ENCODE results near the gene RAB31. TPM values are rescaled to one million over a fixed set of nuclear protein-coding genes. Genes with fewer than 3 reads are reported as not detected.

RAB31 gene
- total and polyA plus RNA-seq, 4 experiments from 2014 or later: 0.07 to 1.8 (median 1.4) TPM

DNA sequence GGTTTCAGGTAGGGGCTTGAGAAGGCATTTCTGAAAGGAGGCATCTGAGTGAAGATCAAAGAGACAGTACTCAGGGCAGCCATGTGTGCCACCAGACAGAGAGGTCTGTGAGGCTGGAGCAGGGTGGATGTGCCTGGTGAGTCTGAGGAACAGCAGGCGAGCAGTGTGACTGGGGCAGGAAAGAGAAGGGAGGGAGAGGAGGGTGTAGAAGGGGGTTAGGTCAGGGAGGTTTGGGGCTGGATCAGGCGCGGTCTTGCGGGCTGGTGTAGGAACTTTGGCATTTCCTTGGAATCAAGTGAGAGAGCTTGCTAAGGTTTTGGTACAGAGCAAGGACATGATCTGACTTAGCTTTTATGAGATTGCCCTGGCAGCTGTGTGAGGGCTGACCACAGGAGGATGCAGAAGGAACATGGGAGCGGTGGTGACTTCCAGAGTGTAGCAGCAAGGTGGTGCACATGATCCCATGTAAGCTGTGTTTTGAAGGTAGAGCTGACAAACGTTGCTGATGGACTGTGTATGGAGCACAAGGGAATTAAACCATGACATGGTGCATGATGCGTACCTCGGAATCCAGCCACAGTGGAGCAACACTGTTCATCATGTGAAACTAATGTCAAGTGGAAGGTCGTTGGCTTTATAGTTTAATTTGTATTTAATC lies 13.9 kb downstream of the RAB31 start:
- no peak for DNase-seq
- no peaks in the 10 kb centered on the region for H3K36me3 ChIP-seq (ENCODE audit: insufficient read depth, low read length)
- no peak overlapping the region for H3K27ac ChIP-seq (ENCODE audit: low read depth, low read length)
- H3K4me3 ChIP-seq (ENCODE audit: low read length in 2 of 2): no peak overlapping the region
- no peaks in the 10 kb centered on the region for H3K27me3 ChIP-seq (ENCODE audit: insufficient read depth, low read length)
- no peak overlapping the region for H3K27ac Mint-ChIP-seq
- H3K36me3 Mint-ChIP-seq: no peaks in the 10 kb centered on the region
- intact Hi-C loops (cut with micrococcal nuclease): loop anchor here (1.0 kb wide), 1 partner anchor 110 kb away; no protein-coding TSS in a partner anchor
- CTCF ChIA-PET (ENCODE audit: partially characterized antibody): no interaction called here
- POLR2A ChIA-PET (ENCODE audit: partially characterized antibody): no interaction called here
- H3K9me3 Mint-ChIP-seq: peaks cover 0 to 4% (median 0%) of the 10 kb centered on the region in 8 donors
- no peak overlapping the region for H3K4me3 Mint-ChIP-seq
- peaks cover 12 to 20% of the 10 kb centered on the region in 2 donors for H3K27me3 Mint-ChIP-seq
- no peaks in the 10 kb centered on the region for H3K9me3 ChIP-seq (ENCODE audit: control insufficient read depth in 1 of 2, low read length in 2 of 2)
- H3K4me1 Mint-ChIP-seq: no peaks in the 10 kb centered on the region
- no peaks in the 10 kb centered on the region for H3K4me1 ChIP-seq (ENCODE audit: insufficient read depth, low read length)

DNA sequence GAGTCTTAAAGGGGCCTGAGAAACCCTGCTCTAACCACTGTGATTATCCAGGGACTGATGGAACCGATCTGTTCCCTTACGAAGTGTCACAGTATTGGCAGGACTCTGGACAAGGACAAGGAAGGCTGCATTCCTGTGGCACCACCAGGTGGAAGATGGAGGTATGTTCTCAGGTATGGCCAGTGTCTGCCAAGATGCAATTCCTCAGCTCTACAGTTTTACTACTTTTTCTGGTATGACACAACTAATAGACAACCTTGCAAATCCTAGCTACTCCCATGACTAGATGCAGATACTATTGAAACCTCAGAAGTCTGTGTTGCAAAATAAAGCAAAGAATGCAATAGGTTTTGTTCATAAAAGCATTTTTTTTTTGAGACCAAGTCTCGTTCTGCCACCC lies 14.6 kb downstream of the RAB31 start:
- Mint-ChIP-seq H3K36me3 (no peaks in the 10 kb centered on the region), H3K27me3 (peaks cover 7 to 16% of the 10 kb centered on the region in 2 donors), H3K4me3 (no peak overlapping the region), H3K4me1 (no peaks in the 10 kb centered on the region), H3K9me3 (peaks cover 0 to 4% (median 0%) of the 10 kb centered on the region in 8 donors), H3K27ac (no peak overlapping the region)
- no peaks in the 10 kb centered on the region for H3K36me3 ChIP-seq (ENCODE audit: insufficient read depth, low read length)
- intact Hi-C loops (cut with micrococcal nuclease): loop anchor here (1.0 kb wide), 1 partner anchor 110 kb away; no protein-coding TSS in a partner anchor
- no peaks in the 10 kb centered on the region for H3K4me1 ChIP-seq (ENCODE audit: insufficient read depth, low read length)
- H3K27ac ChIP-seq (ENCODE audit: low read depth, low read length): no peak overlapping the region
- ChIA-PET POLR2A (ENCODE audit: partially characterized antibody) (no interaction called here), CTCF (ENCODE audit: partially characterized antibody) (no interaction called here)
- no peaks in the 10 kb centered on the region for H3K27me3 ChIP-seq (ENCODE audit: insufficient read depth, low read length)
- no peak overlapping the region for H3K4me3 ChIP-seq (ENCODE audit: low read length in 2 of 2)
- no peaks in the 10 kb centered on the region for H3K9me3 ChIP-seq (ENCODE audit: control insufficient read depth in 1 of 2, low read length in 2 of 2)
- no peak for DNase-seq

DNA sequence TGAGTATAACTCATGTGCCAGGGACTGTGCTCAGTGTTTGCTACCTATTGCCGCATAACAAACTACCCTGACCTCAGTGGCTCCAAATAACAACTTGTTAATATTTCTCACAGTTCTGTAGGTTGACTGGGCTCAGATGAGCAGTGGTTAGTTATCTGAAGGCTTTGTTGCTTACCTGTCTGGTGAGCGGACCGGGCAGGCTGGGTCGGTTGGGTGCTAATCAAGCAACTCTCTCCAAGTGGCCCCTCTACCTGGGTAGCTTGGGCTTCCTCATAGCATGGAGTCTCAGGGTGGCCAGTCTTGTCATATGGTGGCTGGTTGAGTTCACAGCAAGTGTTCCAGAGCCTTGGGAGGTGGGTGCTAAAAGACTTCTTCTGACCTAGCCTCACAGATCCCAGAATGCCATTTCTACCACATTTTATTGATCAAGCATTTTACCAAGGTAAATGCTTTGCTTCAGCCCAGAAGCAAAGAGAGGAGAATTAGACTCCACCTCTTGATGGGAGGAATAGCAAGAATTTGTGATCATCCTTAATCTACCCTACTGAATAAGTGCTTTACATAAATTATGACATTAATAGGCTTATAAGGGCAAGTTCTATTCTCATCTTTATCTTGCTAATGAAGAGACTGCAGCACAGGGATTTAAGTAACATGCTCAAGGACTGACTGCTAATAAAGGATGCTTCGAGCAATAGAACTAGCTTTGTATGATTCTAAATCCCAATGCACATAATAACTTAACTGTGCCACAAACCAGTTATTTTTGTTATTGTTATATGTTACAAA lies 16.9 kb downstream of the RAB31 start:
- POLR2A ChIA-PET (ENCODE audit: partially characterized antibody): no interaction called here

DNA sequence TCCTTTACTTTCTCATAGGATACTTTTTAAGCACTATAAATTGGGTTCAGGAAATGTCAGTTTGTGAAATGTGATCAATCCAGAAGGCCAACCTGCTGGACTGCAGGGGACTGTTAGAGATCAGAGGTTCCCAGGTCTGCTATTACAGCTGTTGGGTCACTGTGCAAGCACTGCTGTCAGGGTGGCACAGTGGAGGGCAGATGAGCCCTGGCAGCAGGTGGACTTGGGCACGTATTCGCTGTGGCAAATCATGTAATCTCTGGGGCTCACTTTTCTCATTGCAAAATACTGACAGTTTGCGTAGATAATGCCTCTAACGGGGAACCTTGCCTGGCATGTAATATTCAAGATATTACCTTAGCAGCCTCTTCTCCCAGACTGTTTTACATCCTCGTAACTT lies 18.1 kb downstream of the RAB31 start:
- Histone ChIP-seq H3K36me3 (ENCODE audit: insufficient read depth, low read length) (no peaks in the 10 kb centered on the region), H3K4me3 (ENCODE audit: low read length in 2 of 2) (no peak overlapping the region), H3K4me1 (ENCODE audit: insufficient read depth, low read length) (no peaks in the 10 kb centered on the region), H3K27ac (ENCODE audit: low read depth, low read length) (no peak overlapping the region), H3K27me3 (ENCODE audit: insufficient read depth, low read length) (no peaks in the 10 kb centered on the region), H3K9me3 (ENCODE audit: control insufficient read depth in 1 of 2, low read length in 2 of 2) (no peaks in the 10 kb centered on the region)
- H3K27me3 Mint-ChIP-seq: peaks cover 5 to 12% of the 10 kb centered on the region in 2 donors
- no peak overlapping the region for H3K4me3 Mint-ChIP-seq
- H3K36me3 Mint-ChIP-seq: no peaks in the 10 kb centered on the region
- H3K27ac Mint-ChIP-seq: no peak overlapping the region
- peaks cover 0 to 4% (median 0%) of the 10 kb centered on the region in 8 donors for H3K9me3 Mint-ChIP-seq
- CTCF ChIA-PET (ENCODE audit: partially characterized antibody): no interaction called here
- DNase-seq: no peak
- POLR2A ChIA-PET (ENCODE audit: partially characterized antibody): no interaction called here
- no peaks in the 10 kb centered on the region for H3K4me1 Mint-ChIP-seq
- intact Hi-C loops (cut with micrococcal nuclease): no loop called here

More for the DNA sequence above, 16.9 kb downstream of the RAB31 start:
- Mint-ChIP-seq H3K9me3 (peaks cover 0 to 4% (median 0%) of the 10 kb centered on the region in 8 donors), H3K36me3 (no peaks in the 10 kb centered on the region), H3K4me3 (no peak overlapping the region), H3K27ac (no peak overlapping the region), H3K27me3 (peaks cover 8 to 12% of the 10 kb centered on the region in 2 donors), H3K4me1 (no peaks in the 10 kb centered on the region)
- H3K27me3 ChIP-seq (ENCODE audit: insufficient read depth, low read length): no peaks in the 10 kb centered on the region
- CTCF ChIA-PET (ENCODE audit: partially characterized antibody): no interaction called here
- intact Hi-C loops (cut with micrococcal nuclease): no loop called here
- no peak overlapping the region for H3K4me3 ChIP-seq (ENCODE audit: low read length in 2 of 2)
- H3K9me3 ChIP-seq (ENCODE audit: control insufficient read depth in 1 of 2, low read length in 2 of 2): no peaks in the 10 kb centered on the region
- H3K4me1 ChIP-seq (ENCODE audit: insufficient read depth, low read length): no peaks in the 10 kb centered on the region
- no peak overlapping the region for H3K27ac ChIP-seq (ENCODE audit: low read depth, low read length)
- H3K36me3 ChIP-seq (ENCODE audit: insufficient read depth, low read length): no peaks in the 10 kb centered on the region
- DNase-seq: no peak

DNA sequence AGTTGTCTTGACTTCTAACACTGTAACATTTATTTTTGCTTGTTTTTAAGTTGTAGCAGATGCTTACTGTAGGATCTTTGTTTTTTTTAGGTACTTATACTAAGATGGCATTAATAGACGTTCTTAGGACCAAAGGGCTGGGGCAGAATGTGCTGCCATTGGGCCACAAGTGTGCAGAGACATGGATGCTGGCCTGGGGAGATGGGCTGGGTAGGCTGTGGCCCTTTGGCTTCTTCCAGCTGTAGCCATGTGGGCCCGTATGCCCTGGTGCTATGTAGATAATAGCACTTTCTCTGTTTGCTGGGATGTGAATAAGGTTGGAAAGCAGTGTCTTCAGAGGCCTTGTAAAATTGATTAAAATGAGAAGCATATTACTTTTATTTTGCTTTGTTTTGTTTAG lies 18.8 kb downstream of the RAB31 start:
- ChIA-PET CTCF (ENCODE audit: partially characterized antibody) (no interaction called here), POLR2A (ENCODE audit: partially characterized antibody) (no interaction called here)
- Mint-ChIP-seq H3K36me3 (no peaks in the 10 kb centered on the region), H3K27ac (no peak overlapping the region), H3K27me3 (peaks cover 6 to 15% of the 10 kb centered on the region in 2 donors), H3K4me3 (no peak overlapping the region), H3K9me3 (peaks cover 0 to 4% (median 0%) of the 10 kb centered on the region in 8 donors), H3K4me1 (no peaks in the 10 kb centered on the region)
- H3K27me3 ChIP-seq (ENCODE audit: insufficient read depth, low read length): no peaks in the 10 kb centered on the region
- intact Hi-C loops (cut with micrococcal nuclease): no loop called here
- no peak for DNase-seq
- H3K4me1 ChIP-seq (ENCODE audit: insufficient read depth, low read length): no peaks in the 10 kb centered on the region
- H3K4me3 ChIP-seq (ENCODE audit: low read length in 2 of 2): no peak overlapping the region
- no peak overlapping the region for H3K27ac ChIP-seq (ENCODE audit: low read depth, low read length)
- H3K36me3 ChIP-seq (ENCODE audit: insufficient read depth, low read length): no peaks in the 10 kb centered on the region
- H3K9me3 ChIP-seq (ENCODE audit: control insufficient read depth in 1 of 2, low read length in 2 of 2): no peaks in the 10 kb centered on the region

DNA sequence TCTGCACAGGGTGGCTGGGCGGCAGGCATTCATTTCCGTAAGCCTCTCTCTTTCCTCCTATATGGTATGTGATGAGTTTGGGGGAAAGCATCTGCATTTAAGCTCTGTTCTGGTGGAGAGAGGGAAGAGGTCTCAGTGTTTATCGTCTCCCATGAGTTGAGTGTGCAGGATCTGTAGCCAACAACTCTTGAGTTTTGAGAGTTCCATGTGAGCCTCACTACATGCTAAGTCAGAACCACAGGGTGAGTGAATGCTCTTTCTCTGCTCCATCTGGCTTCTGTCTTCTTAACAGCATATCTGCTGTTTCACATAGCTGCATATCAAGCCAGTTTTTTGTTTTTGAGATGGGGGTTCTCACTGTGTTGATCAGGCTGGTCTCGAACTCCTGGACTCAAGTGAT lies 22.7 kb downstream of the RAB31 start:
- CTCF ChIA-PET (ENCODE audit: partially characterized antibody): no interaction called here
- POLR2A ChIA-PET (ENCODE audit: partially characterized antibody): no interaction called here
- Mint-ChIP-seq H3K36me3 (no peaks in the 10 kb centered on the region), H3K27ac (no peak overlapping the region), H3K4me1 (peaks cover 0 to 3% (median under 1%) of the 10 kb centered on the region in 4 donors), H3K4me3 (no peak overlapping the region), H3K27me3 (peaks cover 15 to 23% of the 10 kb centered on the region in 2 donors), H3K9me3 (peaks cover 0 to 1% (median 0%) of the 10 kb centered on the region in 8 donors)
- no peaks in the 10 kb centered on the region for H3K36me3 ChIP-seq (ENCODE audit: insufficient read depth, low read length)
- H3K27me3 ChIP-seq (ENCODE audit: insufficient read depth, low read length): no peaks in the 10 kb centered on the region
- H3K27ac ChIP-seq (ENCODE audit: low read depth, low read length): no peak overlapping the region
- H3K4me1 ChIP-seq (ENCODE audit: insufficient read depth, low read length): no peaks in the 10 kb centered on the region
- H3K4me3 ChIP-seq (ENCODE audit: low read length in 2 of 2): no peak overlapping the region
- no peaks in the 10 kb centered on the region for H3K9me3 ChIP-seq (ENCODE audit: control insufficient read depth in 1 of 2, low read length in 2 of 2)
- no peak for DNase-seq
- intact Hi-C loops (cut with micrococcal nuclease): no loop called here

DNA sequence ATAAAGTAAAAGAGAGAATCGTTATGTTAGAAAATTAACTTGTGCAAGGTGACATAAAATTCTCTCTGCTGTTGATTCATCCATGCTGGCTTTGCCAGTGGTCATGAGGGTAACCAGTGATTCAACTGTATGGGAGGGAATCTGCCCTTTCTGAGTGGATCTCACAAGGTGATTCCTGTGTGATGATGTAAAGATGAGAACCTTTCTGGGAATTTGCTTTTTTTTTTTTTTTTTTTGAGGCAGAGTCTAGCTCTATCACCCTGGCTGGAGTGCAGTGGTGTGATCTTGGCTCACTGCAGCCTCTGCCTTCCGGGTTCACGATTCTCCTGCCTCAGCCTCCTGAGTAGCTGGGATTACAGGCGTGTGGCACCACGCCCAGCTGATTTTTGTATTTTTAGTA lies 23.3 kb downstream of the RAB31 start:
- H3K4me3 Mint-ChIP-seq: no peak overlapping the region
- no peak for DNase-seq
- H3K27me3 Mint-ChIP-seq: peaks cover 18 to 23% of the 10 kb centered on the region in 2 donors
- H3K27me3 ChIP-seq (ENCODE audit: insufficient read depth, low read length): no peaks in the 10 kb centered on the region
- H3K9me3 ChIP-seq (ENCODE audit: control insufficient read depth in 1 of 2, low read length in 2 of 2): no peaks in the 10 kb centered on the region
- H3K36me3 ChIP-seq (ENCODE audit: insufficient read depth, low read length): no peaks in the 10 kb centered on the region
- peaks cover 0 to 1% (median 0%) of the 10 kb centered on the region in 8 donors for H3K9me3 Mint-ChIP-seq
- no peak overlapping the region for H3K27ac Mint-ChIP-seq
- no peak overlapping the region for H3K4me3 ChIP-seq (ENCODE audit: low read length in 2 of 2)
- no peaks in the 10 kb centered on the region for H3K36me3 Mint-ChIP-seq
- POLR2A ChIA-PET (ENCODE audit: partially characterized antibody): no interaction called here
- intact Hi-C loops (cut with micrococcal nuclease): no loop called here
- H3K4me1 Mint-ChIP-seq: peaks cover 0 to 3% (median under 1%) of the 10 kb centered on the region in 4 donors
- CTCF ChIA-PET (ENCODE audit: partially characterized antibody): interaction anchor here (1.2 kb wide), 1 partner anchor 18 kb away, joined by 3 read pairs; no protein-coding TSS in a partner anchor
- H3K4me1 ChIP-seq (ENCODE audit: insufficient read depth, low read length): no peaks in the 10 kb centered on the region
- no peak overlapping the region for H3K27ac ChIP-seq (ENCODE audit: low read depth, low read length)

All from CD4-positive, alpha-beta memory T cell (primary cell).